HL-60 (cell line): Measurements from ENCODE around the gene NCF4.

ENCODE experiments used
- GABPA ChIP-seq: IDR thresholded peaks from 2 replicates; pipeline ENCODE4 v1.6.1; 2012; ENCODE audit warnings: low read depth
- POLR2AphosphoS5 ChIP-seq: IDR thresholded peaks from 2 replicates; pipeline ENCODE4 v1.6.1; 2012; ENCODE audit warnings: low read depth
- REST ChIP-seq: IDR thresholded peaks from 2 replicates; pipeline ENCODE4 v1.6.1; 2012; ENCODE audit warnings: low read depth; ENCODE audit not compliant: insufficient replicate concordance
- SPI1 ChIP-seq: IDR thresholded peaks from 2 replicates; pipeline ENCODE4 v1.6.1; 2012; ENCODE audit warnings: low read depth, mild to moderate bottlenecking, borderline replicate concordance
- TF ChIP-seq, protein P1 (sequence below): IDR thresholded peaks from one replicate; pipeline ENCODE4 v1.5.1; 2011; ENCODE audit warnings: low read length, control low read depth, inconsistent platforms; ENCODE audit not compliant: insufficient read depth

DNA sequence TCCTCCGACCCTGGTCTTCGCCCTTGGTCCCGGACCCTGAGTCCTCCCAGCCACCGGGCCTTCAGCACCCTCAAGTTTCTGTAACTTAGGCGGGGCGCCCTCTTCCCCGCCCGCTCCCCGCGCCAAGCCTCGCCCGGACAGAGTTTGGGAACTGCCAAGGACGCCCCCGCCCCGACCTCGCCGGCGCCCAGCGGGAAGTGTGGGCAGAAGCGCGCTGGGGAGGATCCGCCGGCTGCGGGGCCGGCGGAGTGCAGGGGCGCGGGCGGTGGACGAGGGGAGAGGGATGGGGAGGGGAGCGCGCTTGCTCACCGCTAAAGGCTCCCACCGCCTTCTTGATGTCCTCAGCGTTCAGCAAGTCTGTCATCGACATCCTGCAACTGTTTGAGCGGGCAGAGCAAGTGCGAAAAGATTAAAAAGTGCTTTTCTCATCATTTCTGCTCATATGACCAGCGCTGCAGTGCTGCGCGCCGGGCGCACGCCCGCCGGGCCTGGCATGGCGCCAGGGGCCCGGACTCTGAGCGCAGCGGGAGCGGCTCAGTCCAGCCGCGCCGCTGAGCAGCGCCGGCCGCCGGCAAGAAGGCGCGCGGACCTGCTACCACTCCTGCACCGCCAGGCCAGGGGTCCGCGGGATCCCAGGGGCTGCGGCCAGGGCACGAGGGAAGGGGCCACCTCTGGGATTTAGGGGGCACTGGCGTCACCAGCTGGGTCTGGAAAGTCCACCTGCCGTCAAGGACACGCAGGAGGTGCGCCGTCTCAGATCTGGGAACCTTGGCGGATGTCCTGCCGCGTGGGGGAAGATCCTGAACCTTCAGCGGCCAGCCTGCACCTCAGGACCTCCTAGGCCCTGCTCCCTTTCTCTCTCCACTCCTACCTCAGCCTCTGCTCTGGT is 43.9 kb upstream of the NCF4 start, which contains the start of gene PVALB:
- TF ChIP-seq, protein P1, sequence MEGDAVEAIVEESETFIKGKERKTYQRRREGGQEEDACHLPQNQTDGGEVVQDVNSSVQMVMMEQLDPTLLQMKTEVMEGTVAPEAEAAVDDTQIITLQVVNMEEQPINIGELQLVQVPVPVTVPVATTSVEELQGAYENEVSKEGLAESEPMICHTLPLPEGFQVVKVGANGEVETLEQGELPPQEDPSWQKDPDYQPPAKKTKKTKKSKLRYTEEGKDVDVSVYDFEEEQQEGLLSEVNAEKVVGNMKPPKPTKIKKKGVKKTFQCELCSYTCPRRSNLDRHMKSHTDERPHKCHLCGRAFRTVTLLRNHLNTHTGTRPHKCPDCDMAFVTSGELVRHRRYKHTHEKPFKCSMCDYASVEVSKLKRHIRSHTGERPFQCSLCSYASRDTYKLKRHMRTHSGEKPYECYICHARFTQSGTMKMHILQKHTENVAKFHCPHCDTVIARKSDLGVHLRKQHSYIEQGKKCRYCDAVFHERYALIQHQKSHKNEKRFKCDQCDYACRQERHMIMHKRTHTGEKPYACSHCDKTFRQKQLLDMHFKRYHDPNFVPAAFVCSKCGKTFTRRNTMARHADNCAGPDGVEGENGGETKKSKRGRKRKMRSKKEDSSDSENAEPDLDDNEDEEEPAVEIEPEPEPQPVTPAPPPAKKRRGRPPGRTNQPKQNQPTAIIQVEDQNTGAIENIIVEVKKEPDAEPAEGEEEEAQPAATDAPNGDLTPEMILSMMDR, result no peak
- TF ChIP-seq POLR2AphosphoS5 (no peak), SPI1 (no peak), GABPA (no peak), REST (no peak)
